ENCODE measurements around the gene SH3BP4. TPM values are rescaled to one million over a fixed set of nuclear protein-coding genes. Genes with fewer than 3 reads are reported as not detected.

Gene SH3BP4
- total RNA-seq, 1 donor from 2014 or later = 58.6 TPM

DNA sequence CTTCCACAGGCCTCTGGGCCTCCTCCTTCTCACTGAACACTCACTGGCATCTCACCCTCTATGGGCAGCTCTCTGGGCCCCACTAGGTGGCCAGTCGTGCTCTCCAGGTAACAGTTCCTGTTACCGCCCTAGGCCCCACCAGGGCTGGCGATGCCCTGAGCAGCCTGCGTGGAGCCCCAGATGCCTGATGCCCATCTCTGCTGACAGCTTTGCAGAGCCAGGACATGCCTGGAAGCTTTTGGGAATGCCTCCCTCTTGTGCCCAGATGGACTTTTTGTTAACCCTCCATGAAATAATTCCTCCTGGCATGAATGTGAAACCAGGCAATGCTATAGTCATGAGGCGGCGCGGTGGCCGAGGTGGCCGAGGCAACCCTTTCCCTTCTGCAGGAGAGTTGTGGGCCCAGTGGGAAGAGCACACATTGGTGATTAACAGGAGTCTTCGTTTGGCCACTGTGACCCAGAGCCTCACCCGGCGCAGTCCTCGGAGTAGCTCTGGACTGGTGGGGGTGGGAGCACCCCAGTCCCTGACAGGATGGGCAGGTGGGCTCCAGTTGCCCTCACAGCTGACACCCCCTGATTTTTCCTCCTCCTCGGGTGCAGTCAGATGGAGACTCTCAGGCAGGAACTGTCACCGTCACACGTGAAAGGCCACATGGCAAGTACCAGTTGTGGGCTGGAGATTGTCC lies 80.0 kb downstream of the SH3BP4 start:
- peaks cover 12% of the 10 kb centered on the region for H3K4me1 Mint-ChIP-seq (ENCODE audit: unreplicated experiment)
- no peak for DNase-seq (ENCODE audit: low spot score)
- TF ChIP-seq, protein P1, sequence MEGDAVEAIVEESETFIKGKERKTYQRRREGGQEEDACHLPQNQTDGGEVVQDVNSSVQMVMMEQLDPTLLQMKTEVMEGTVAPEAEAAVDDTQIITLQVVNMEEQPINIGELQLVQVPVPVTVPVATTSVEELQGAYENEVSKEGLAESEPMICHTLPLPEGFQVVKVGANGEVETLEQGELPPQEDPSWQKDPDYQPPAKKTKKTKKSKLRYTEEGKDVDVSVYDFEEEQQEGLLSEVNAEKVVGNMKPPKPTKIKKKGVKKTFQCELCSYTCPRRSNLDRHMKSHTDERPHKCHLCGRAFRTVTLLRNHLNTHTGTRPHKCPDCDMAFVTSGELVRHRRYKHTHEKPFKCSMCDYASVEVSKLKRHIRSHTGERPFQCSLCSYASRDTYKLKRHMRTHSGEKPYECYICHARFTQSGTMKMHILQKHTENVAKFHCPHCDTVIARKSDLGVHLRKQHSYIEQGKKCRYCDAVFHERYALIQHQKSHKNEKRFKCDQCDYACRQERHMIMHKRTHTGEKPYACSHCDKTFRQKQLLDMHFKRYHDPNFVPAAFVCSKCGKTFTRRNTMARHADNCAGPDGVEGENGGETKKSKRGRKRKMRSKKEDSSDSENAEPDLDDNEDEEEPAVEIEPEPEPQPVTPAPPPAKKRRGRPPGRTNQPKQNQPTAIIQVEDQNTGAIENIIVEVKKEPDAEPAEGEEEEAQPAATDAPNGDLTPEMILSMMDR (IDR thresholded peaks at IDR 0.05; ENCODE audit: unreplicated experiment) = no peak
- no peaks in the 10 kb centered on the region for H3K9me3 Mint-ChIP-seq (ENCODE audit: unreplicated experiment)
- H3K27ac Mint-ChIP-seq (ENCODE audit: unreplicated experiment) = no peak overlapping the region
- peaks cover 8% of the 10 kb centered on the region for H3K27me3 Mint-ChIP-seq (ENCODE audit: unreplicated experiment)
- H3K4me3 Mint-ChIP-seq (ENCODE audit: unreplicated experiment) = no peak overlapping the region
- peaks cover 24% of the 10 kb centered on the region for H3K36me3 Mint-ChIP-seq (ENCODE audit: low read depth, unreplicated experiment)

DNA sequence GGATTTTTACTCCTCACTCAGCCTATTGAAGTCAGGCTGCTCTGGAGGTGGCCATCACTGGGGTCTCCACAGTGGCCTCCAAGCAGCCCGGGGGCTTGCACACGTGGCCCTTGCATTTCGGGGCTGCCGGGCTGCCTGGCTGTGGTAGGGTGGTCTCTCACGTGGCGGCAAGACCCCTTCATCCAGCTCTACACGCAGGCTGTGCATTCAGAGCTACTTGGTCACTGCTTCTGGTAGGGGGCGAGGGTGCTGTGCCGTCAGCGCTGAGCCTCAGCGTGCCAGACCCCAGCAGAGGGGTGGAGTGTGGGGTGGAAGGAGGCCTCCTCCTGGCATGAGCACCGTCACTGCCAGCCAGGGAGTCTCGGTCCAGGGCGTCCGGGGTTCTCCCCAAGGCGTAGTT lies 80.6 kb downstream of the SH3BP4 start:
- TF ChIP-seq, protein P1 (IDR thresholded peaks at IDR 0.05; ENCODE audit: unreplicated experiment) = no peak
- no peak overlapping the region for H3K4me3 Mint-ChIP-seq (ENCODE audit: unreplicated experiment)
- peaks cover 8% of the 10 kb centered on the region for H3K27me3 Mint-ChIP-seq (ENCODE audit: unreplicated experiment)
- no peaks in the 10 kb centered on the region for H3K9me3 Mint-ChIP-seq (ENCODE audit: unreplicated experiment)
- peaks cover 21% of the 10 kb centered on the region for H3K36me3 Mint-ChIP-seq (ENCODE audit: low read depth, unreplicated experiment)
- no peak for DNase-seq (ENCODE audit: low spot score)
- peaks cover 10% of the 10 kb centered on the region for H3K4me1 Mint-ChIP-seq (ENCODE audit: unreplicated experiment)
- no peak overlapping the region for H3K27ac Mint-ChIP-seq (ENCODE audit: unreplicated experiment)

- Mint-ChIP-seq H3K36me3 (ENCODE audit: low read depth, unreplicated experiment) (peaks cover 16% of the 10 kb centered on the region), H3K27ac (ENCODE audit: unreplicated experiment) (no peak overlapping the region), H3K27me3 (ENCODE audit: unreplicated experiment) (peaks cover 6% of the 10 kb centered on the region), H3K4me1 (ENCODE audit: unreplicated experiment) (peaks cover 6% of the 10 kb centered on the region), H3K9me3 (ENCODE audit: unreplicated experiment) (no peaks in the 10 kb centered on the region), H3K4me3 (ENCODE audit: unreplicated experiment) (no peak overlapping the region)
- TF ChIP-seq, protein P1 (IDR thresholded peaks at IDR 0.05; ENCODE audit: unreplicated experiment) = no peak
- DNase-seq (ENCODE audit: low spot score) = no peak
Measured at GRCh38 chr2:235032949-235033348, 81.1 kb downstream of the SH3BP4 start.

- H3K4me1 Mint-ChIP-seq (ENCODE audit: unreplicated experiment) = peaks cover 16% of the 10 kb centered on the region
- no peak for DNase-seq (ENCODE audit: low spot score)
- TF ChIP-seq, protein P1 (IDR thresholded peaks at IDR 0.05; ENCODE audit: unreplicated experiment) = no peak
- no peak overlapping the region for H3K27ac Mint-ChIP-seq (ENCODE audit: unreplicated experiment)
- peaks cover 5% of the 10 kb centered on the region for H3K36me3 Mint-ChIP-seq (ENCODE audit: low read depth, unreplicated experiment)
- peaks cover 4% of the 10 kb centered on the region for H3K27me3 Mint-ChIP-seq (ENCODE audit: unreplicated experiment)
- no peak overlapping the region for H3K4me3 Mint-ChIP-seq (ENCODE audit: unreplicated experiment)
- no peaks in the 10 kb centered on the region for H3K9me3 Mint-ChIP-seq (ENCODE audit: unreplicated experiment)
Measured at GRCh38 chr2:235034265-235035118, 82.7 kb downstream of the SH3BP4 start.
